Glomerular endothelial cell (primary cell): ENCODE results near the gene CCL7. TPM values are rescaled to one million over a fixed set of nuclear protein-coding genes. Genes with fewer than 3 reads are reported as not detected.

Experiments used
- DNase-seq: peaks from one replicate; pipeline ENCODE4 v3.0.0-alpha.2; 2011; ENCODE audit warnings: low read depth, low spot score; ENCODE audit errors: extremely low read depth
- total RNA-seq: library from RNA; depleted of rRNA; stranded (reverse); fragments of >200 nt; gene quantifications from 2 replicates; pipeline ENCODE4 v1.2.3, GENCODE V29; 2015

The CCL7 gene
- total RNA-seq, 1 donor from 2014 or later = not detected

- no peak for DNase-seq
Measured at GRCh38 chr17:34246446-34246845, 23.6 kb upstream of the CCL7 start.

GRCh38 chr17:34246881-34247280 lies 23.1 kb upstream of the CCL7 start:
- DNase-seq = no peak

- no peak for DNase-seq
Measured at GRCh38 chr17:34248511-34249024, 21.5 kb upstream of the CCL7 start.

- DNase-seq = no peak
Measured at GRCh38 chr17:34249061-34249460, 21.0 kb upstream of the CCL7 start.

DNA sequence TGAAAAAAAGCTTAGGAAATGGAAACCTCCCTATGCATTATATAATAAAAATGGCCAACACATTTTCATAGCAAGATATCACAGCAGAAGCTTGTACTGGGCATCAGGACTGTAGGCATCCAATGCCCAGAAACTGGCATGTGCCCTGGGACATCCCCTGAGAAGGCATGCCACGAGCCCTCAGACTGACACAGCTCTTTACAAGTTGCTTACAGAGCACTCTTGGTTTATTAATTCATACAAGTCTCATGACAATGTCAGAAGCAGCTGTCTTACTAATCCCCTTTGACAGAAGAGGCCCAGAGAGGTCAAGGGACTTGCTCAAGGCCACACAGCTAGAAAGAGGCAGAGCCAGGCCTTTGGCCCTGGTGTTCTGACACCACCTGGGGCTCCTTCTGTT lies 20.5 kb upstream of the CCL7 start:
- no peak for DNase-seq

DNA sequence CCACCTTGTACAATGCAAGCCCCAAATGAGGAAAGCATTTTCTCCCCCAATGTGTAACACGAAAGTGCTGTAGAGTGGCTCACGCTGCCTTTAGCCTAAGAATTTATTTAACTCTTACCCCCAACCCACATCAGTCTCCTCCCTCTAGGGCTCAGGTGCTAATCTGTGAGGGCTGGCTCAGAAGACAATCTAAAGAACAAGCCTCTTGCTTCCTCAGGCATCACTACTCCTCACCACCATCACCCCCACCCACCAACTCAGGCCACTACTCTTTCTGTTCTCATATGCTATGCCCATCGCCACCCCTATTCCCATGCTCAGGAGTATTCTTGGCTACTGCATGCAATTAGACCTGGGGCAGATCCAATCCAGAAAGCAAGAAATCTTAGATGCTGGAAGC lies 18.8 kb upstream of the CCL7 start:
- DNase-seq = no peak

- DNase-seq = no peak
Measured at GRCh38 chr17:34252095-34252443, 18.0 kb upstream of the CCL7 start.

GRCh38 chr17:34252444-34253138 lies 17.4 kb upstream of the CCL7 start:
- DNase-seq = no peak

DNA sequence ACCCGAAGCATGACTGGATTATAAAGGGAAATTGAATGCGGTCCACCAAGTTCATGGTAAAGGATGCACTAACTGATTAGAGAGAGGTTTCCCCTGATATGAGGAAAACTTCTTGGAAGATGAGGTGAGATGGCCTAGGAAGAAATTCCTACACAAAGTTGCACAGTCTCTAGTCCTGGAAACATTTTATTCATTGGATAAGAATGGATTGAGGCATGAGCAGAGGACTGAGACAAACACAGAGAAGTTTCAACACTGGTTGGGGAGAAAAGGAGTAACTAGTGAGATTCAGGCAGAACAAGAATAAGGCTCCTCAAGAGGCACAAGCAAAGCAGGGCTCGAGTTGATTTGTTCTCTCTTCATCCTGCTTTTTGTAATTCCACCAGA lies 16.9 kb upstream of the CCL7 start:
- DNase-seq = no peak

DNA sequence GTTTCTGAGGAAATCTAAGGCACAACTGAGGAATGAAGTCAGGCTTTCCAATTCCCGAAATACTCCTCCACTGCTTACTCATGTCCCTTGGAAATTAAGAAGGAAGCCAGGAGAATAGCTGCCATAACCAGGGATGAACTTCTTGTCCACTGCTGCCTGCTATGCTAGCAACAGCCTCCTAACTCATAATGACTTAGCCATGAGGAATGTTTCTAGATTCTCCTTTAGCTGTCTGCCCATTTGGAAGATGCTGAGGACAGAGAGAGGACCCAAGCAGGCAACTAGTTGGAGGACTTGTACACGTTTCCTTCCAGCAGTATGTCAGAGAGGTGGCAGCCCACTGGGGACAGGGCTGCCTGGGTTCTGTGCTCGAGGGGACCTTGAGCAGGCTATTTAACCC lies 15.9 kb upstream of the CCL7 start:
- DNase-seq = no peak

- no peak for DNase-seq
Measured at GRCh38 chr17:34254651-34255380, 15.2 kb upstream of the CCL7 start, which contains the start of gene CCL2. Gene CCL2 (plus strand): TSS chr17:34255285. CDS start chr17:34255350, 65 bp downstream.

GRCh38 chr17:34255381-34255732 lies 14.7 kb upstream of the CCL7 start:
- DNase-seq = no peak

DNA sequence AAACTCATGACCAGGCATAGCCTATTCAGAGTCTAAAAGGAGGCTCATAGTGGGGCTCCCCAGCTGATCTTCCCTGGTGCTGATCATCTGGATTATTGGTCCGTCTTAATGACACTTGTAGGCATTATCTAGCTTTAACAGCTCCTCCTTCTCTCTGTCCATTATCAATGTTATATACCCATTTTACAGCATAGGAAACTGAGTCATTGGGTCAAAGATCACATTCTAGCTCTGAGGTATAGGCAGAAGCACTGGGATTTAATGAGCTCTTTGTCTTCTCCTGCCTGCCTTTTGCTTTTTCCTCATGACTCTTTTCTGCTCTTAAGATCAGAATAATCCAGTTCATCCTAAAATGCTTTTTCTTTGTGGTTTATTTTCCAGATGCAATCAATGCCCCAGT lies 14.2 kb upstream of the CCL7 start:
- DNase-seq = no peak

GRCh38 chr17:34257299-34257985 lies 12.6 kb upstream of the CCL7 start:
- no peak for DNase-seq

DNA sequence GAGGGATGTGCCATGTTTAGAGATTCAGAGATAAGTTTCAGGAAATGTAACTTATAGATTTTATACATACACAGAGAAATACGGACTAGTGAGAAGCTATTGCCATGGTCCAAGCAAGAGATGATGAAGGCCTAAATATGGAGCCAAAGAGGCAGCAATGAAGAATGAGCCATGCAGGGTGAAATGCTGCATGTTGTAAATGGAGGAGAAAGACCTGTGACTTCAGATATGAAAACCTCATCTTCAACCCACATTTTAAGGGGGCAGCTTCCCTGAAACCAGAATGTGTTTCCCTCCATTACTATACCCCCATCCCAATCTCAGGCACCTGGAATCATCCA lies 12.1 kb upstream of the CCL7 start:
- DNase-seq = no peak

DNA sequence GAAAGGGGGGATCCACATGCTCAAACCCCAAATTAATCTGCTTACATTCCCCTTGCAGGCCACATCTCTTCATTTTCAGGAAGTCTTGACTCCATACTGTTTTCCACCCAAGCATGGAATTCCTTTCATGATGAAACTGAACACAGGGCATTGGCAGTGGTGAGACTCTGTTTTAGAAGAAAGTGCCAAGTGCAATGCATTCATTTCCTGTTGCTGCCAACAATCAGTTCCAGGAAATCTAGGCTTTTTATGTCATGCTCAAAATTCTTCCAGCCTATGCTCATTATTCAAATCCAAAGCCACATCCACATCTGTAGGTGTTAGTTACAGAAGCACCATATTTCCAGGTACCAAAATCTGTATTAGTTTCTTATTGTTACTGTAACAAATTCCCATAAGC lies 10.9 kb upstream of the CCL7 start:
- no peak for DNase-seq

- DNase-seq = no peak
Measured at GRCh38 chr17:34260861-34261260, 9.2 kb upstream of the CCL7 start.

GRCh38 chr17:34261568-34262337 lies 8.3 kb upstream of the CCL7 start:
- DNase-seq = no peak

DNA sequence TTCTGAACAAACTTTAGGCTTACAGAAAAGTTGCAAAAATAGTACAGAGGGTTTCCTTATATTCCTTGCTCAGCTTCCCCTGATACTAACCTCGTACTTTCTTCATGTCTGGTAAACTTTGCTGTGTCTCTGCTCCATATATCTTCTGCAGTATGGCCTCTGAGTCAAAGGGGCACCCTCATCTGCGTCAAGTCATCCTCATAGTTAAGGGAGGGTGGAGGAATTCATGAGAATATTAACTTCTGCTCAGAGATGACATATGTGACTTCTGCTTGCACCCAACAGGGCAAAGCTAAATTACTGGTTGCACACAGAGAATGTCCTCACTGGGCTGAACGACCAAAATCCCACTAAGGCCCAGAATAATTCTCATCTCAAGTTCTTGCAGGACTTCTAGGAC lies 4.3 kb upstream of the CCL7 start:
- DNase-seq = no peak

DNA sequence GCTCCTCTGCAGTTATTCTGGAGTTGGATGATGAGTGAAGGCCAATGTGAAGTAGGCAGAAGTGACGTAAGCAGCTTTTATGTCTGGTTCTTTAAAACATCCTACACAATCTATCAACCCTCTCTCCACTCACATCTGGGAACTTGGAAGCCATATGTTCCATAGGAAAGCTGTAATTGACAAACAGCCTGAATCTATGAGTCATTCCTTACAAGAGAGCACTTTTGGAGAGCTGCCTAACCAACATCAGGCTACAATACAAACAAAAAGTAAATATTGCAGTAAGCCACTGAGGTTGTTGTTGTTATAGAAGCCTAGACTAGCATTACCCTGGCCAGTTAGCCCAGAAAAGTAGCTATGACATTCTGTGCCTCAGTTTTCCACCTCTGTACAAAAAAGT lies 5.9 kb downstream of the CCL7 start:
- DNase-seq = peak; percentile 75

GRCh38 chr17:34276826-34277225 lies 6.8 kb downstream of the CCL7 start:
- DNase-seq = no peak
